Epidermal melanocyte (primary cell): ENCODE results near the gene RANBP3.

Experiments used
- DNase-seq: peaks from one replicate; pipeline ENCODE4 v3.0.0; 2011; ENCODE audit warnings: low spot score; ENCODE audit not compliant: insufficient read length

The RANBP3 gene

DNA sequence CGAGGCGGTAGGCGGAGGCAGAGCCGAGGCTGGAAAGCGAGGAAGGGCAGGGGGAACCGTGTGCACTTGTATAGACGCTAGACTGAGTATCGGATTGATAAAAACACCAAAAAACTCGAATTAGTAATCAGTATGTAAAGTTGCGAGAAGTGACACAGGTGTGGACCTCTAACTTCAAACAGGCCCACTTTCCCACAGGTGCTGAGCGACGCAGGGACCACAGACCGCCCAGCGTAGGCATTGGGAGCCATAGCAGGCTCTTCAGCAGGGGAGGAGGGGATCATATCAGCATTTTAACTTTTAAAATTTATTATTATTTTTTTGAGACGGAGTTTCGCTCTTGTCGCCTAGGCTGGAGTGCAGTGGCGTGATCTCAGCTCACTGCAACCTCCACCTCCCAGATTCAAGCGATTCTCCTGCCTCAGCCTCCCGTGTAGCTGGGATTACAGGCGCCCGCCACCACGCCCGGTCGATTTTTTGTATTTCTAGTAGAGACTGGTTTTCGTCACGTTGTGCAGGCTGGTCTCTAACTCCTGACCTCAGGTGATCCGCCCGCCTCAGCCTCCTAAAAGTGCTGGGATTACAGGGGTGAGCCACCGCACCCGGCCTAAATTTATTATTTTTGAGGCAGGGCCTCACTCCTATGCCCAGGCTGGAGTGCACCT, 72.7 kb downstream of the RANBP3 start:
- DNase-seq, result no peak

DNA sequence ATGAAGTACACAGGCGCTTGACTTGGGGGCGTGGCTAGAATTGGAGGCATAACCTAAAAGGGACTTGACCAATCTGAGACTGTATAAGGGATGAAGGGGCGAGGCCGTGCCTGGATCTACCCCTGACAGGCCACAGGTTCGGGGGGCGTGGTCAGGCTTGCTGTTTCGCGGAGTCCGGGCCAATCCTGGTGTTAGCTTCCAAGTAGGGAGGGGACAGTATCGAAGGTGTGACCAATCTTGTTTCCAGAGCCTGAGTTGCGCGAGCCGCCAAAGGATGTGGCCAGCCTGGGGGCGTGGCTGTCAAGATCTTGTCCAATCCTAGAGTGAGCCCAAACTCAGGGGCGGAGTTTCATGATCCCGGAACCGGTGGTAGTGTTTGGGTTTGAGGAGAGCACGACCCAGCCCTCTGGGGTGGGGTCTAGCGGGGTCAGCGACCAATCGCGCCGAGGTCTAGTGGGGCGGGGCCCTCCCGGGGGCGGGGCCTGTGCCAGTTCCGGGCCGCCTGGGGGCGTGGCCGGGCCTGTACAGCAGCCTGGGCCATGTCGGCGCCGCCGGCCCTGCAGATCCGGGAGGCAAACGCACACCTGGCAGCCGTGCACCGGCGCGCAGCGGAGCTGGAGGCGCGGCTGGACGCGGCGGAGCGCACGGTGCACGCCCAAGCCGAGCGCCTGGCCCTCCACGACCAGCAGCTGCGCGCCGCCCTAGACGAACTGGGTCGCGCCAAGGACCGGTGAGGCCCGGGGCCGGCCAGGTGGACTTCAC, 73.4 kb downstream of the RANBP3 start, which contains the start of gene VMAC:
TSS of gene VMAC (plus strand) at position 521 of the 762 bp plus-strand sequence. CDS start at position 540, 19 bp downstream.
- peak; percentile 96 for DNase-seq

DNA sequence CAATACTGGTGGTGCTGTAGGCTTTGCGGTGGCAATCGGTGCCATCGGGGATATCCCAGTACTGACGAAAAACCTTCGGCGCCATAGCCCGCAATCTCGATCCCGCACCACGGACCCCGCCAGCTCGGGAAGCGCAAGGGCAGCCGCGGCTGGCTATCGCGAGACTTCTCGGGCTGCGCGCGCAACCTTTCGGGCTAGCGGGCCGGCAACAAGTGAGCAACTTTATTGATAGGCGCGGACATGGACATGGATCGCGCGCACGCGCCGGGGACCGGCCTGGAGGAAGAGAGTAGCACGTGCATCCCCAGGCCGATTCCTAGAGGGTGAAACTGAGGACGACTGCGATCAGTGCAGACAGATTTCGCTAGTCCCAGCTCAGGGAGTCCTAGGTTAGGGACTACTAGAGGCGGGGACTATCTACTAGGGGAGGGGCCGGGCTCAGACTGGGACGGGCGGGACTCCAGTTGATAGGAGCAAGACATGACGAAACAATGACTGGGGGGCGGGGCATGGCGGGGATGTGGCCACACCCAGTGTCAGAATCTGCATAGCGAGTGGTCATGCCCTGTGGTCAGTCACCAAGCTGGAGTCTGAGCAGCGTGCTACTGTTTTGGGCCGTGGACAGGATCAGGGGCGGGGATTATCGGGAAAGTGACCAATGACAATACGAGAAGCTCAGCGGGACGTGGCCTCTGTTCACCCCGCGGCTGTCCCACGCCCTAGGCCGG, 74.2 kb downstream of the RANBP3 start, which contains the start of gene NDUFA11:
TSS of gene NDUFA11 (minus strand) at position 167 of the 728 bp plus-strand sequence. CDS start at position 85, 82 bp downstream.
- DNase-seq, result peak; percentile 91

DNA sequence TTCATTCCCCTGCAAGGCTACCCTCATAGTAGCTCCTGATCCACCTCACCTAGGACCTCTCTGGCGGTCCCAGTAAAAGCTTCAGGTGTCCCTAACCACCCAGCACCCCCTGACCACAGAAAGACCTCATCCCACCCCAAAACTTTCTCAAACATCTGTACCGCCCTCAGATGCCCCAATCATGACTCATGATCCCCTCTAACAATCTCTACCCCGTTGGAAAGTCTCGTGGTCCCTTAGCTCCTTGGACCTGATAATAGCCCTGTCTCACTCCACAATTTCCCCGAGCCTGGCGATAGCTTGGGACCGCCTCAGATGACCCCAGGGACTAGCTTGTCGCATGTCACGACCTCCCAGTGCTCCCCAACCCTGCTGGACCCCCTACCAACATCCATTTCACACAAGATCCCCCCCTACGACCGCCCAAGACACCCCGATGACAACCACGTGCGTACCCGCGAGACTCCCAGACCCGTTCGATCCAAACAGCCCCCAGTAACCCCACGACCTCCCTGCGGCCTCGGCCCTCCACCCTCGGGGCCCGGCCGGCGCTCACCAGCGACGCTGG, 74.8 kb downstream of the RANBP3 start:
- no peak for DNase-seq

DNA sequence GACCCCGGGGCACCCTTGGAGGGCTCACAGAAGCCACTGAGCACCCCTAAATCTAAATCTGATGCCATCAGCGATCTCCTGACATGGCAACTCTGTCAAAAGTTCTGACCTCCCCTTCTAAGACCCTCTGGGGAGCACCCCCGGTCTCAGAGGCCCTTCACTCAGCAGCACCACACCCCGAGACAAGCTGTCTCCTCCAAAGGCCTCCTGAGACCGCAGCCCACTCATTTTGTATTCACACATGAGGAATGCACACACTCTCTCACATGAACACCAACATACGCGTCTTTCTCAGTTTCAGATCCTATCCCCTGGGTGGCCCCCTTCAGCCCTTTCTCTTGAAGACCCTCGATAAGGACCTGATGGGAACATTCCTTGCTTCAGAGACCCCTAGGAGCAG, 77.0 kb downstream of the RANBP3 start:
- DNase-seq, result no peak

DNA sequence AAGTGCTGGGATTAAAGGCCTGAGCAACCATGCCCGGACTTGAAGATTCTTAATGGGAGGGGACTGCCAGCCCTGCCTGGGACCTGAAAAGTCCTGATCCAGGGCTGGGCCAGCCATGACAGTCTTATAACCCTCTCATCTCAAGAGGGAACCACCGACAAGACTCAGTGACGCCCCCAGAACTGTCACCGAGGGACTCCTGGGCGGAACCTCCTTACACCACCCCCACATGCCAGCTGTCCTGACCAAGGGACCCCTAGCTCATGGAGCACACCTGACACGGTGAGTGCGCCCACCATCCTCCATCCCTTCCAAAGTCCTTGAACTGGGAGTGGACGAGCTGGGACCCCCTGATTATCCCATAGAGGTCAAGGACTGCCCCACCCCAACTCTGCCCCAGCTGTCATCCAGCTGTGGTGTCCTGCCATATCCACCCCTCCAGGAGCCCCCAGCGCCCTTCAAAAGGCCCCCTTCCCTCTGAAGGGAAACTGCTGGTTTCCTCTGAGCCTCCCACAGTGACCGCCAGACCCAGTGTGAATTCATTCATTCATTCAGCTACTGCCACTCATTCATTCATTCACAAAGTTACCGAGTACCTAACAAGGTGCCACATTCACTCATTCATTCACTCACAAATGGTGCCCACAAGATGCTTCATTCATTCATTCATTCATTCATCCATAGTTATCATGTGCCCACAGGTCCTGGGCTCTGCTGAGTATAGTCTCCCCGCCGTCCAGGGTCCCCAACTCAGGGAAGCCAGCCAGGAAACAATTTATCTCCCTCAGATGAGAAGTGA, 78.0 kb downstream of the RANBP3 start:
- no peak for DNase-seq

DNA sequence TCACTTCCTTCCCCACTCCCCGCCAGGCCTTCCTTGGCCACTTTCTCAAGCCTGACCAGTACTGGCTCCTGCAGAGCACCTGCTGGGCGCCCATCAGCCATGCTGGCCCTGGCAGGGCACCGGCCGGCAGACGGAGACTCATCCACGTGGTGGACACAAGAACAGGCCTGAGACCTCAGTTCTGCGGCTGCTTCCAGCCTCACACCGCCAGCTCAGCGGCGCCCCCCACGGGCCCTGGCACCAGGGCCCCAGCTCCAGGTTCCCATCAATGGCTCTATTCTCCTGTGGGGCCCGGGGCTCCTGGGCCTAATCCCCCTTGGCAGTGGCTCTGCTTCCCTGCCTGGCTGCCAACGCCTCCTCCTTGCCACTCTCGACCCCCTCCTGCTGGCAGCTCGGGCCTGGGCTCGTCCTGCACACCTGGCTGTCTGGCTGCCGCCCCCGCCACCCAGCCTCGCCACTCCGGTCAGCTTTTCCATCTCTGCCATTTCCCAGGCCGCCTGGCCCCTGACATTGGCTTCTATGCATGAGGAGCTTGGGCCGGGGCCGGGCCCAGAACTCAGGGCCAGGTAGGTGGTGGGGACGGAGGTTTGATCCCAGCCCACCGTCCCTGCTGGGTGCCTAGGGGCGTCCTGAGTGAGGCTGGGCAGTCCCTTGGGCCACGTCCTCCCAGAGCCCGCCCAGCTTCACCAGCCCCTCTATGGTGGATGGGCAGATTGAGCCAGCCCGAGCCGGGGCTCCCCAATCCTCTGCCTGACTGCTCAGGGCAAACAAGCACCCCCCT, 80.6 kb downstream of the RANBP3 start:
- no peak for DNase-seq

DNA sequence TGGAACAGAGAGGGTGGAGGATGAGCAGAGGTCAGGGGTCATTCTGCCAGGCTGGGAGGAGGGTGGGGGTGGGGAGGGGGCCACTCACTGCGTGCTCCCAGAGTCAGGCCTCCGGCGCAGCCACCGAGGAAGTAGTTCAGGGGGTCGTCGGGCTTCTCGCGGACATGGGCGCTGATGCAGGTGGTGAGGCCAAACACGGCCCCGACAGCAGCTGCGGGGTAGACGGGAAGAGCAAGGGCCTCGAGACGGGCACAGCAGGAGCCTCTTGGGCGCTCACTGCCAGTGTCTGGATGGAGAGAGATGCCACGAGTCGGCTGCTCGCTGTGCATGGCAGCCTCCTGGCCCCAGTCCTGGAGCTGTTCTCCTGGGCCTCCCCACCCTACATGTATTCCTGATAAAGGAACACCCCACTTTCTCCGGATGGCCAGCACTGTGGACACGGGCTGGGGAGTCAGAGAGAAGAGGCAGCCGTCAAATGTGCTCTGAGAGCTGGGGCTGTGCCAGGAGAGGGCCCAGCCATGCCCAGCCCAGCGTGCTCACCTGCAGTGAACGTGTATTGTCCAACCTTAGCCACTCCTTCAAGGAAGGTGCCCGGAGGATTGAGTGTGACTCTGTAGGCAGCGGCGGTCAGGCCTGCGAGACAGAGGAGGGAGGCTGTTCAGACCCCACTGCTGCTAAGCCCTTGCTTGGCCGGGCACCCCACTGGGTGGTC, 81.4 kb downstream of the RANBP3 start:
- no peak for DNase-seq

DNA sequence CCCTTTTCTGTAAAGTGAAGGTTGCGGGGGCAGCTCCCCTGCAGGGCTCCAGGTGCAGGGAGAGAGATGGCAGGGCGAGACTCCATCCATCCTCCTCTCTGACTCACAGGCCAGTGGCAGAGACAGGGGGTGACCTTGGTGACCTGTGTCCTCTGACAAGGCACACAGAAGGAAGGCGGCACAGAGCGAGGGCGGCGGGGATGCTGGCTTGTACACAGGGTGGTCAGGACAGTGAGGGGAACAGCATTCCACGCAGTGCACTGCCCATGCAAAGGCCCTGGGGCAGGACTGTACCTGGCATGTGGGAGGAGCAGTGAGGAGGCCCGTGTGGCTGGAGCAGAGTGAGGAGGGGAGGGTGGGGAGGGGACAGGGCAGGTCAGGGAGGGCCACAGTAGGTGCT, 82.0 kb downstream of the RANBP3 start:
- DNase-seq, result no peak

DNA sequence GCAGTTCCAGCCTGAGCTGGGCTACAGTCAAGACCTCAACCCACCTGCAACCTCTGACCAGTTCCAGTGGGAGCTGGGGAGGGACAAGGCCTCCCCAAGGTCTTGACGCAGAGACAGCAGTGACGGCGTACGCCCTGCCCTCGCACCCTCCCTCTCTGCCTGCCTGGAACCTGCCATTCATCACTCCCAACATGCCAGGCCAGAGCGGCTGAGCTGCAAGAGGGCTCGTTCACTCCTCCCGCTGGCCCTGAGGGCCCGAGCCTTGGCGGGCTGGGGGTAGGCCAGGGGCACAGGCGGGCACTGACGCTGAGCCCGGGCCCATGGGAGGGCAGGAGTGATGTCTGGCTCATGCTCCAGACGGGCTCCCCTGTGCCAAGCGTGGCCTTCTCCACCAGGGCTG, 82.5 kb downstream of the RANBP3 start:
- no peak for DNase-seq

DNA sequence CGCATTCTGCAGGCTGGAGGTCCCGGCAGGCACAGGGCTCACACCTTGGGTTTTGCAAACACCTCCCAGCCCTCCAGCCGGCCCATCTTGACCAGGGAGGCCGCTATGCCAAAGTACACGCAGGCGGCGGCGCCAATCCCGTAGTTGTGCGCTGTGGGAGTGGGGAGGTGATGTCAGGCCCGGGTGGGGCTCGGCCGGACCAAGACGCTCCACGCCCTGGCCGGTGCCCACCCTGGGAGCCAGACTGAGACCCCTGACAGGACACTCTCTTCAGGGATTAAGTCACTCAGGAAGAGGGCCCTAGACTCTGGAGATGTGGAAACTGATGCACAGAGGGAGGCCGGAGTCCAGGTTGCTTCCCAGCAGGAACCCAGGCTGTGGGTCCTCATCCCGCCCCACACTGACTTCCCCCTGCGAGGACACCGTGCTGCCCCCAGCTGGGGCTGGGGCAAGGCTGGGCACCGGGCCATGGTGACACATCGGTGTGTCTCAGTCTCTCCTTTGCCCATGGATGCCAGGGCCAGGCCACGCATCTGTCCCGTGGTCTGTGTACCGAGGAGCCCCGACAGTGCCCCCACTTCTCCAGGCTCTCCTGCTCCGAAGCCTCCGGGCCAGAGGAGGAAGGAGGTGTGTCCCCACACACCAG, 83.1 kb downstream of the RANBP3 start:
- no peak for DNase-seq

DNA sequence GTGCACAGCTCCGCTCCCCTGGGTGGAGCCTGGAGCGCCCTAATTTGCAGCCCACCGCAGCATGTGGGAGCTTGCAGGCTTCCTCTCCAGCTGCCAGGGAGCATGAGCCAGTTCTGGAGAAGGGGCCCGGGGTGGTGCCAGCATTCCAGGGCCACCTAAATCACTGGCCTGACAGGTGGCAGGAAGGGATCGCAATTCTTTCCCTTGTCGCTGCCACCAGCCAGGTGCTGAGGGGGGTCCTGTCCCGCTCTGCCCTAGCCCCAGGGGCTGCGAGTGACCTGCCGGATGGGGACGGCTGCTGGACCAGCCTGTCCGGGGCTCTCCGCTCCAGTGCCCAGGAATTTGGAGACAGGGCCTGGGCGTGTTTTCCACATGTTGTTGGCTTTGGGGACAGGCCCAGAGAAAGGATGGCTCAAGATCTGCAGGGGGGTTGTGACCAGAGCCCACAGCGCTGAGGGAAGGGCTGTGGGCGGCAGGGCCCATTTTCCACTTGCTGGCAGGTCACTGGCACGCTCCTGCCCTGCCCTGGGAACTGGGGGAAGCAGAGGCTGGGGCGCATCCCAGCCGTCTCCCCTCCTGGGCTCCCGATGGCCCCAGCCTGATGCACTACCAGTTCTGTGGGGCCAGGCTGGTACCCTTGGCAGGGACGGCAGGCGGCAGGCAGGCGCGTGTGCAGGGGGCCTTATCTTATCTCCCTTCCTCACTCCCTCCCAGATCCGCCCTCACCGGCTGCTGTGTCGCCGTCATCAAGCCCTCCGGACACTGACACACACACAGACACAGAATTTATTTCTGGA, 83.8 kb downstream of the RANBP3 start:
- no peak for DNase-seq

DNA sequence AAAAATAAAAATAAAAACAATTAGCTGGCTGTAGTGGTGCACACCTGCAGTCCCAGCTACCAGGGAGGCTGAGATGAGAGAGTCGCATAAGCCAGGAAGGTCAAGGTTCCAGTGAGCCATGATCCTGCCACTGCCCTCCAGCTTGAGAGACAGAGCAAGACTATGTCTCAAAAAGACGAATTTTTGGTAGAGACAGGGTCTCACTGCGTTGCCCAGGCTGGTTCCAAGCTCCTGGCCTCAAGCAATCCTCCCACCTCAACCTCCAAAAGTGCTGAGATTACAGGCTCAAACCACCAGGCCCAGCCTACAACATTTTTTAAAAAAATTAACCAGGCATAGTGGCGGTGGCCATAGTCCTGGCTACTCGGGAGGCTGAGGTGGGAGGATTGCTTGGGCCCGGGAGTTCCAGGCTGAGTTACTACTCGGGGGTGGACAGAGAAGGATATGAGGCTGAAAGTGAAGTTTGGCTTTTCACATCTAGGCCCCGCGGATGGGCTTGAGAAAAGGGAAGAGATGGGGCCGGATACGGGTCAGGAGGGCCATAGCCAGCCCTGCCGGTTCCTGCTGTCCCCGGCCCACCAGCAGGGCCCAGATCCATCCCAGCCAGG, 84.5 kb downstream of the RANBP3 start:
- DNase-seq, result no peak

DNA sequence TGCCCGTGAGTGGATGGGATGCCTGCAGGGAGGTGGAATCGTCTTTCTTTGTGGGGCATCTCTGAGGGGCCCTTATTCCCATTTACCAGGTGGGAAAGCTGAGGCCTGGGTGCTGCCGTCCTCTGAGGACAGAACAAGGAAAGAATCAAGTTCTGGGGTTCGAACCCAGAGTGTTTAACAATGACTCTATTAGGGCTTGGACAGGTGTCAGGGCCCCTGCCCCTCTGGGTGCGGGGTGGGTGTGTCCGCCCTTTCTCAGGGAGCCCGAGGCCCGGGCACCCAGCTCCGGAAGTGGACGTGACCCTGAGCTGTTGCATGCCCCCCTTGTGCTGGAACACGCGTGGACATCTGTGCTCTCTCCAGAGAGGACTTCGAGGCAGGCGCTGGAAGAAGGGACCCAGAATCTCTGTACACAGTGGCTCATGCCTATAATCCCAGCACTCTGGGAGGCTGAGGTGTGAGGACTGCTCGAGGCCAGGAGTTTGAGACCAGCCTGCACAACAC, 85.1 kb downstream of the RANBP3 start:
- DNase-seq, result no peak

DNA sequence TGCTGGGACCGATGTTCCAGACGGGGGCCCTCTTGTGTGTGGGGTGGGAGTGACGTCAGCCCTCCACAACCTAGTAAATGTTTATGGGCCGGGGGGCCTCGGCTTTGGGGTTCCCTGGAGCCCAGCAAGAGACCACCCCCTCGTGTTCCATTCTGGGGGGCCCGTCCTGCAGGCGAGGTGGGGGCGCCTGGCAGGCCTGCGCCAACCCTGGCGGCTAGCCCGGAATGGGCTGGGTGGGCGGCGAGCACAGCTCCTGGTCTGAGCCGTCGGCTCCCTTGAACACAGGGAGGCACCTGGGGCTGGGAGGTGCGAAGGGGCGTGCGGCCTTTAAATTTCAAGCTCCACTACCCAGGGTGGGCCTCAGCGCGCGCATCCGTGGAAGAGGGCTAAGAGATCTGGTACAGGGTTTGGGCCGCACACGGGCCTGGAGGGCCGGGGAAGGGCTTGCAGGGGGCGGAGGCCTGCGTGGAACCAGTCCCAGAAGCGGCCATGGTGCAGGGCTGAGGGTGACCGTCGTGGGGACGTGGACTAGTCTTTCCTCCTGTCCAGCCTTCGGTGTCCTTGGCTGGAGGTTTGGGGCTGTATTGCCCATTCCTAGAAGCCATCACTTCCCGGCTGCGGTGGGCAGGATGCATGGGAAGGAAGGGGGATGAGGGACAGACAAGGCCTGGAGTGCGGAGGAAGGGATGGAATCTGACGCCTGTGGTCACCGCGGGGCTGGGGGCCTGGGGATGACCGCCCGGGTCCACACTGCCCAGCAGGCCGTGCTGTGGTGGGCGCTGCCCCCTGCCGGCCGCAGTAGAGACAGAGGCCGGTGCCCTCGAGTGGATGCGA, 85.8 kb downstream of the RANBP3 start:
- DNase-seq, result no peak

DNA sequence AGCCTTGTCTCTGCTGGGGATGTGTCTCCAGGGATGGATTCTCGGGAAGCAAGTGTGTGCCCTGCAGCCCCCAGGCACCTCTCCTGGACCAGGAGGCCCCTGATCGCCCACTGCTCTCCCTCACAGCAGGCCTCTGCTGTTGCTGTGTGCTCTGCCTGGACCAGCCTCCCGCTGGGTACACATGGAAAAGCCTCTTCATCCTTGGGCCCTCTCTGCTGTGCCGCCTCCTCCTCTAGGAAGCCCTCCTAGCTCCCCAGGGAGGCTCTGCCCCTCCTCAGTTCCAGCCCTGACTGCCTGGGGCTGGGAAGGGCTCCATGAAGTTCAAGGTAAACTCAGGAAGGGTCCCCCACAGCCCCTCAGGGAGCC, 86.4 kb downstream of the RANBP3 start:
- DNase-seq, result no peak

DNA sequence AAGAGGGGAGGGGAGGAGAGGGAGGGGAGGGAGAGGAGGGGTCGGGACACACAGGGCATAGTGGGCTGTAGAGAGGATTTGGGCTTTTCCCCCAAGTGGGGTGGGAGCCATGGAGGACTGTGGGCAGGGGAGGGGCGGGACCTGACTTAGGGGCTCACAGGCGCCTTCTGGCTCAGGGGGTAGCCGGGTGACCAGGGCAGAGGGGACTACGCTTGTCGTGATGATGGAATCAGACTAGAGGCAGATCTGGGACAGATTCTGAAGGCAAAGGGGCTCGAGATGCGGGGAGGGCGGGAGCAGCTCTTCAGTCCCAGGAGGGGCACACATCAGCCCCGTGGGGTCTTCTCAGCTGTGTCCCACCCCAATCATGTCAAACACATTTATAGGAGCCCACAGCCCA, 87.8 kb downstream of the RANBP3 start:
- DNase-seq, result no peak
